Activated T-cell treated with anti-CD3 and anti-CD28 coated beads for 24 hours (primary cell): ENCODE results near the gene RUNDC3A.
"Not testable (repeated sequence)": the region's sequence is repeated elsewhere in the genome, so short reads cannot be mapped to it uniquely, and the experiment has no call there.

Experiments
- DNase-seq: peaks from one replicate; pipeline ENCODE4 v3.0.0-alpha.2; 2020; ENCODE audit warnings: low read depth

RUNDC3A gene

GRCh38 chr17:44359006-44359405 is 50.6 kb downstream of the RUNDC3A start:
- no peak for DNase-seq

- DNase-seq: no peak
Observed at GRCh38 chr17:44359458-44360143, 51.2 kb downstream of the RUNDC3A start.

- DNase-seq: no peak
Observed at GRCh38 chr17:44360144-44360533, 51.7 kb downstream of the RUNDC3A start.

GRCh38 chr17:44360826-44361225 is 52.4 kb downstream of the RUNDC3A start:
- DNase-seq: no peak

GRCh38 chr17:44361292-44362260 is 53.2 kb downstream of the RUNDC3A start:
- DNase-seq: no peak

GRCh38 chr17:44362459-44362948 is 54.1 kb downstream of the RUNDC3A start:
- no peak for DNase-seq

- no peak for DNase-seq
Observed at GRCh38 chr17:44362949-44363612, 54.7 kb downstream of the RUNDC3A start.

GRCh38 chr17:44363613-44364159 is 55.3 kb downstream of the RUNDC3A start, which contains the start of gene FAM171A2:
Gene FAM171A2 (minus strand): TSS chr17:44363853. CDS start chr17:44363714, 139 bp downstream.
- peak; percentile 44 for DNase-seq

GRCh38 chr17:44365051-44365450 is 56.6 kb downstream of the RUNDC3A start:
- DNase-seq: not testable (repeated sequence)

GRCh38 chr17:44367231-44367979 is 59.0 kb downstream of the RUNDC3A start:
- DNase-seq: no peak
